ENCODE data around the gene ZNF644.

Gene ZNF644

GRCh38 chr1:91020967-91021685, 709 bp downstream of the ZNF644 start:
- DNase-seq = peak; percentile 75

GRCh38 chr1:91020486-91020885, 1.3 kb downstream of the ZNF644 start:
- no peak for DNase-seq

- DNase-seq = peak; percentile 23
Measured at GRCh38 chr1:91018006-91018405, 3.8 kb downstream of the ZNF644 start.

- no peak for DNase-seq
Measured at GRCh38 chr1:91015794-91016550, 5.9 kb downstream of the ZNF644 start.

GRCh38 chr1:91015358-91015780, 6.5 kb downstream of the ZNF644 start:
- no peak for DNase-seq

- no peak for DNase-seq
Measured at GRCh38 chr1:91014475-91014874, 7.4 kb downstream of the ZNF644 start.

- DNase-seq = no peak
Measured at GRCh38 chr1:91013302-91013701, 8.5 kb downstream of the ZNF644 start.

GRCh38 chr1:91012196-91012595, 9.6 kb downstream of the ZNF644 start:
- no peak for DNase-seq

- peak; percentile 25 for DNase-seq
Measured at GRCh38 chr1:91011726-91012125, 10.1 kb downstream of the ZNF644 start.

GRCh38 chr1:91007827-91008226, 14.0 kb downstream of the ZNF644 start:
- no peak for DNase-seq

- DNase-seq = no peak
Measured at GRCh38 chr1:91007092-91007491, 14.7 kb downstream of the ZNF644 start.

- no peak for DNase-seq
Measured at GRCh38 chr1:91006113-91006908, 15.5 kb downstream of the ZNF644 start.

- no peak for DNase-seq
Measured at GRCh38 chr1:91005285-91005684, 16.6 kb downstream of the ZNF644 start.

- DNase-seq = no peak
Measured at GRCh38 chr1:91004145-91004544, 17.7 kb downstream of the ZNF644 start.

- no peak for DNase-seq
Measured at GRCh38 chr1:90996742-90997413, 25.0 kb downstream of the ZNF644 start.

GRCh38 chr1:90995311-90995894, 26.4 kb downstream of the ZNF644 start:
- DNase-seq = no peak

GRCh38 chr1:90994461-90994860, 27.4 kb downstream of the ZNF644 start:
- DNase-seq = no peak

- DNase-seq = no peak
Measured at GRCh38 chr1:90993245-90993644, 28.6 kb downstream of the ZNF644 start.

- DNase-seq = no peak
Measured at GRCh38 chr1:90990779-90991178, 31.1 kb downstream of the ZNF644 start.

- no peak for DNase-seq
Measured at GRCh38 chr1:90989990-90990389, 31.8 kb downstream of the ZNF644 start.

- no peak for DNase-seq
Measured at GRCh38 chr1:90989302-90989701, 32.5 kb downstream of the ZNF644 start.

- DNase-seq = no peak
Measured at GRCh38 chr1:90987841-90988240, 34.0 kb downstream of the ZNF644 start.

- no peak for DNase-seq
Measured at GRCh38 chr1:90986953-90987352, 34.9 kb downstream of the ZNF644 start.
